Measurements from ENCODE around the gene C10orf105. TPM values are rescaled to one million over a fixed set of nuclear protein-coding genes. Genes with fewer than 3 reads are reported as not detected.

C10orf105 gene
- total RNA-seq, 4 donors from 2014 or later: 0.06 to 0.17 (median 0.11) TPM; not detected in 1

- intact Hi-C loops (cut with DNase I): no loop called here
- TF ChIP-seq, protein P1, sequence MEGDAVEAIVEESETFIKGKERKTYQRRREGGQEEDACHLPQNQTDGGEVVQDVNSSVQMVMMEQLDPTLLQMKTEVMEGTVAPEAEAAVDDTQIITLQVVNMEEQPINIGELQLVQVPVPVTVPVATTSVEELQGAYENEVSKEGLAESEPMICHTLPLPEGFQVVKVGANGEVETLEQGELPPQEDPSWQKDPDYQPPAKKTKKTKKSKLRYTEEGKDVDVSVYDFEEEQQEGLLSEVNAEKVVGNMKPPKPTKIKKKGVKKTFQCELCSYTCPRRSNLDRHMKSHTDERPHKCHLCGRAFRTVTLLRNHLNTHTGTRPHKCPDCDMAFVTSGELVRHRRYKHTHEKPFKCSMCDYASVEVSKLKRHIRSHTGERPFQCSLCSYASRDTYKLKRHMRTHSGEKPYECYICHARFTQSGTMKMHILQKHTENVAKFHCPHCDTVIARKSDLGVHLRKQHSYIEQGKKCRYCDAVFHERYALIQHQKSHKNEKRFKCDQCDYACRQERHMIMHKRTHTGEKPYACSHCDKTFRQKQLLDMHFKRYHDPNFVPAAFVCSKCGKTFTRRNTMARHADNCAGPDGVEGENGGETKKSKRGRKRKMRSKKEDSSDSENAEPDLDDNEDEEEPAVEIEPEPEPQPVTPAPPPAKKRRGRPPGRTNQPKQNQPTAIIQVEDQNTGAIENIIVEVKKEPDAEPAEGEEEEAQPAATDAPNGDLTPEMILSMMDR (IDR thresholded peaks at IDR 0.05): no peak
- peaks cover 26 to 92% (median 84%) of the 10 kb centered on the region in 4 donors for H3K36me3 ChIP-seq
- WGBS: 58% methylated on average over 10 of the region's 11 CpGs
- H3K27me3 ChIP-seq: no peaks in the 10 kb centered on the region
- H3K4me1 ChIP-seq: peaks cover 49 to 70% (median 59%) of the 10 kb centered on the region in 4 donors
- H3K9me3 ChIP-seq: no peaks in the 10 kb centered on the region
- DNase-seq (ENCODE audit: extremely low spot score): no peak
- H3K27ac ChIP-seq (replicated peaks in 1 of 4): peak overlapping the region; percentile 42 to 59 (median 48)
- H3K4me3 ChIP-seq: no peak overlapping the region
Observed at GRCh38 chr10:71757399-71757922, 37.9 kb upstream of the C10orf105 start.

- Histone ChIP-seq H3K27ac (replicated peaks in 1 of 4) (peak overlapping the region; percentile 42 to 59 (median 48)), H3K4me1 (peaks cover 40 to 70% (median 58%) of the 10 kb centered on the region in 4 donors), H3K4me3 (no peak overlapping the region), H3K9me3 (no peaks in the 10 kb centered on the region), H3K36me3 (peaks cover 35 to 92% (median 84%) of the 10 kb centered on the region in 4 donors), H3K27me3 (no peaks in the 10 kb centered on the region)
- WGBS: 70% methylated on average over 12 of the region's 12 CpGs
- DNase-seq (ENCODE audit: extremely low spot score): no peak
- intact Hi-C loops (cut with DNase I): no loop called here
- TF ChIP-seq, protein P1 (IDR thresholded peaks at IDR 0.05): no peak
- TF ChIP-seq EP300 (IDR thresholded peaks at IDR 0.05): no peak
- TF ChIP-seq POLR2AphosphoS5 (IDR thresholded peaks at IDR 0.05): peak in 1 of 2 donors; percentile 16
Observed at GRCh38 chr10:71756311-71757191, 37.0 kb upstream of the C10orf105 start.

DNA sequence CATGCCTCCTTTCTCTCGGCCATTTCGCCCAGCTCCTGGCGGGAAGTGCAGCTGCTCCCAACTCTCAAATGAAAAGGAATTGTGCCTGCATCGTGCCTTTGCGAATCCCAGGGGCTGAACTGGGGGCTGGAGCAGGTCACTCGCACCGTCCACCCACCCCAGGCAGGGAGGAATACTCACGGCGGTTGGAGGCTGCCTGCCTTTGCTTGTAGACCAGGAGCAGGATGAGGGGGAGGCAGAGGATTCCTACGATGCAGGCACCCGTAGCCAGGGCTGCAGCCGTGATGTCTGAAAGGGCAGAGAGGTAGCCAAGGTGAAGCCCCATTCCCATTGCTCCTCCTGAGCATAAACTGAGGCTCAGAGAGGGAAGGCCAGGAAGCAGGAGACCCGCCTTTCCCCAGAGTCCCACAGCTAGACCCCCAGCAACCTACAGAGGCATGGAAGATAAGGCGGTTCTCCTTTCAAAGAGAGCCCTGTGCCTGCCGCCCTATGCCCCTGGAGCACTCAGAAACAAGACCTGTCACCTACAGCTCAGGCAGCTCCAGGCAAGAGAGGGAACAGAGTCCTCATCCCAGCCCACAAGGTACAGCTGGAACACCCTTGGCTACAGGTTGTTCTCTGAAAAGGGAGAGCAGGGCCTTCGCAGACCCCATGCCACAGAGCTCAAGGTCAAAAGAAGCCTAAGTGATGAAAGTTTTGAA is 35.8 kb upstream of the C10orf105 start:
- Histone ChIP-seq H3K9me3 (no peaks in the 10 kb centered on the region), H3K4me1 (peaks cover 35 to 62% (median 58%) of the 10 kb centered on the region in 4 donors), H3K36me3 (peaks cover 46 to 92% (median 83%) of the 10 kb centered on the region in 4 donors), H3K4me3 (no peak overlapping the region), H3K27me3 (no peaks in the 10 kb centered on the region), H3K27ac (replicated peaks in 1 of 4) (peak overlapping the region in 2 of 4 donors; percentile 49 to 50)
- DNase-seq (ENCODE audit: extremely low spot score): no peak
- intact Hi-C loops (cut with DNase I): no loop called here
- 95% methylated on average over 6 of the region's 16 CpGs for WGBS
- no peak for TF ChIP-seq EP300 (IDR thresholded peaks at IDR 0.05)
- TF ChIP-seq, protein P1 (IDR thresholded peaks at IDR 0.05): no peak
- no peak for TF ChIP-seq POLR2A (IDR thresholded peaks at IDR 0.05; ENCODE audit: low read depth)
- TF ChIP-seq POLR2AphosphoS5 (IDR thresholded peaks at IDR 0.05): no peak

DNA sequence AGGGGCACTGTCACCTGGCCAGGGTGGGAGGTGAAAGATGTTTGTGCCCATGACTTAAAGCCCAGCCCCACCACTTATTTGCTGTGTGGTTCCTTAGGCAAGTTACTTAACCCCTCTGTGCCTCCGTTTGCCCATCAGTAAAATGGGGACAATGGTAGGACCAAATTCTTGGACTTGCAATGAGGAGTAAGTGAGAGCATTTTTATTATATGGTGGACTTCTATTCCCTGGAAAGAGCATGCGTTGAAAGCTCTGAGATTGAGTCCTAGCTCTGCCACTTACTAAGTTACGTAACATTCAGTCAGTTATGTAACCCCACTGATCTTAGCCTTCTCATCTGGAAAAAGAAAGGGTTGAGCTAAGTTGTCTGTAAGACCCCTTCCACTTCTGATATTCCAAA is 35.0 kb upstream of the C10orf105 start:
- intact Hi-C loops (cut with DNase I): no loop called here
- 92% methylated on average over 3 of the region's 3 CpGs for WGBS
- Histone ChIP-seq H3K27me3 (no peaks in the 10 kb centered on the region), H3K9me3 (no peaks in the 10 kb centered on the region), H3K36me3 (peaks cover 48 to 98% (median 90%) of the 10 kb centered on the region in 4 donors), H3K4me1 (peaks cover 42 to 68% (median 64%) of the 10 kb centered on the region in 4 donors), H3K27ac (replicated peaks in 1 of 4) (peak overlapping the region; percentile 26 to 60 (median 50)), H3K4me3 (no peak overlapping the region)
- TF ChIP-seq, protein P1 (IDR thresholded peaks at IDR 0.05): no peak
- TF ChIP-seq POLR2A (IDR thresholded peaks at IDR 0.05; ENCODE audit: low read depth) (no peak), POLR2AphosphoS5 (IDR thresholded peaks at IDR 0.05) (no peak), EP300 (IDR thresholded peaks at IDR 0.05) (no peak)
- DNase-seq (ENCODE audit: extremely low spot score): no peak

Data from esophagus muscularis mucosa (tissue), 4 donors.